Neural cell (in vitro differentiated cells): ENCODE results near the gene NSUN6. TPM values are rescaled to one million over a fixed set of nuclear protein-coding genes. Genes with fewer than 3 reads are reported as not detected.

Source experiments
- H2AFZ ChIP-seq: fragments of 200-600, 300-800 bp; sonication (generic), shearing (Covaris generic); 2 replicates; pipeline ENCODE4 v1.6.0; 2014; ENCODE audit warnings: low read depth, mild to moderate bottlenecking, antibody characterized with exemption, low read length, moderate library complexity
- H3F3A ChIP-seq: fragments of 200-600 bp; shearing (Covaris generic); 2 replicates; pipeline ENCODE4 v1.6.1; 2016; ENCODE audit warnings: mild to moderate bottlenecking, moderate library complexity, mixed read lengths, antibody characterized with exemption, low read length; ENCODE audit not compliant: insufficient read depth, poor library complexity, severe bottlenecking
- H3K27ac ChIP-seq: fragments of 200-600, 300-800 bp; sonication (generic), shearing (Covaris generic); 2 replicates; pipeline ENCODE4 v1.5.1; 2014; ENCODE audit warnings: mild to moderate bottlenecking, low read length, moderate library complexity
- H3K27me3 ChIP-seq: fragments of 300-800, 200-600 bp; sonication (generic), shearing (Covaris generic); 2 replicates; pipeline ENCODE4 v1.6.0; 2014; ENCODE audit warnings: mild to moderate bottlenecking, low read depth, low read length, moderate library complexity; ENCODE audit not compliant: insufficient read depth
- H3K36me3 ChIP-seq: fragments of 300-800, 200-600 bp; sonication (generic), shearing (Covaris generic); 2 replicates; pipeline ENCODE4 v1.5.1; 2014; ENCODE audit warnings: mild to moderate bottlenecking, antibody characterized with exemption, low read length, moderate library complexity; ENCODE audit not compliant: insufficient read depth
- H3K4me2 ChIP-seq: fragments of 300-800, 200-600 bp; sonication (generic), shearing (Covaris generic); 2 replicates; pipeline ENCODE4 v1.6.0; 2014; ENCODE audit warnings: mild to moderate bottlenecking, low read length
- H3K4me3 ChIP-seq: fragments of 300-800, 200-600 bp; sonication (generic), shearing (Covaris generic); 2 replicates; pipeline ENCODE4 v1.5.1; 2014; ENCODE audit warnings: mild to moderate bottlenecking, low read length, moderate library complexity
- H3K79me2 ChIP-seq: fragments of 200-600 bp; shearing (Covaris generic); replicated peaks from 2 replicates; pipeline ENCODE4 v1.6.0; 2014; ENCODE audit warnings: mild to moderate bottlenecking, low read length, moderate library complexity; ENCODE audit not compliant: insufficient read depth
- H3K9ac ChIP-seq: fragments of 300-800, 200-600 bp; sonication (generic), shearing (Covaris generic); 2 replicates; pipeline ENCODE4 v1.6.1; 2016; ENCODE audit warnings: mild to moderate bottlenecking, low read length, mixed read lengths
- H3K9me2 ChIP-seq: fragments of 200-600 bp; shearing (Covaris generic); 2 replicates; pipeline ENCODE4 v1.6.1; 2016; ENCODE audit warnings: mild to moderate bottlenecking, low read length, mixed read lengths; ENCODE audit not compliant: insufficient read depth
- H3K9me3 ChIP-seq: fragments of 200-600, 300-800 bp; sonication (generic), shearing (Covaris generic); 2 replicates; pipeline ENCODE4 v1.6.1; 2016; ENCODE audit warnings: mild to moderate bottlenecking, mixed run types, low read length, moderate library complexity, mixed read lengths
- H4K20me1 ChIP-seq: fragments of 200-600 bp; shearing (Covaris generic); 2 replicates; pipeline ENCODE4 v1.6.1; 2016; ENCODE audit warnings: mild to moderate bottlenecking, mixed run types; ENCODE audit not compliant: insufficient read depth
- EP300 ChIP-seq: fragments of 450-650 bp; conservative IDR thresholded peaks from 2 replicates; pipeline ENCODE4 v1.6.1; 2014; ENCODE audit warnings: antibody characterized with exemption, mild to moderate bottlenecking, moderate library complexity; ENCODE audit not compliant: poor library complexity, severe bottlenecking
- EZH2 ChIP-seq: fragments of 200-600, 300-800 bp; shearing (Covaris generic), sonication (generic); IDR thresholded peaks from 2 replicates; pipeline ENCODE4 v1.6.1; 2014; ENCODE audit warnings: antibody characterized with exemption, low read length, borderline replicate concordance, mild to moderate bottlenecking; ENCODE audit not compliant: insufficient read depth, poor library complexity, severe bottlenecking
- MXI1 ChIP-seq: fragments of 450-650 bp; conservative IDR thresholded peaks from 2 replicates; pipeline ENCODE4 v1.6.1; 2014; ENCODE audit warnings: antibody characterized with exemption, mild to moderate bottlenecking; ENCODE audit not compliant: poor library complexity, severe bottlenecking
- POLR2AphosphoS5 ChIP-seq: IDR thresholded peaks from 2 replicates; pipeline ENCODE4 v1.6.1; 2012
- RAD21 ChIP-seq: fragments of 450-650 bp; conservative IDR thresholded peaks from 2 replicates; pipeline ENCODE4 v1.6.1; 2014; ENCODE audit warnings: antibody characterized with exemption, mild to moderate bottlenecking, moderate library complexity
- SMC3 ChIP-seq: fragments of 450-650 bp; conservative IDR thresholded peaks from 2 replicates; pipeline ENCODE4 v1.6.1; 2014; ENCODE audit warnings: antibody characterized with exemption, mild to moderate bottlenecking, moderate library complexity; ENCODE audit not compliant: poor library complexity
- TAF1 ChIP-seq: IDR thresholded peaks from 2 replicates; pipeline ENCODE4 v1.6.1; 2012; ENCODE audit warnings: low read depth
- polyA plus RNA-seq: library from polyadenylated mRNA; depleted of rRNA; stranded (reverse); fragments of >200 nt; gene quantifications from 2 replicates; pipeline ENCODE4 v1.2.3, GENCODE V29; 2014
- TF ChIP-seq, protein P1 (sequence below): IDR thresholded peaks from 2 replicates; pipeline ENCODE4 v1.6.1; 2012; ENCODE audit warnings: borderline replicate concordance
- TF ChIP-seq, protein P2 (sequence below): fragments of 450-650 bp; IDR thresholded peaks from 2 replicates; pipeline ENCODE4 v1.5.1; 2014; ENCODE audit warnings: antibody characterized with exemption, mild to moderate bottlenecking, moderate library complexity; ENCODE audit not compliant: poor library complexity, severe bottlenecking

The NSUN6 gene
- polyA plus RNA-seq, 1 donor from 2014 or later: 74.6 TPM

DNA sequence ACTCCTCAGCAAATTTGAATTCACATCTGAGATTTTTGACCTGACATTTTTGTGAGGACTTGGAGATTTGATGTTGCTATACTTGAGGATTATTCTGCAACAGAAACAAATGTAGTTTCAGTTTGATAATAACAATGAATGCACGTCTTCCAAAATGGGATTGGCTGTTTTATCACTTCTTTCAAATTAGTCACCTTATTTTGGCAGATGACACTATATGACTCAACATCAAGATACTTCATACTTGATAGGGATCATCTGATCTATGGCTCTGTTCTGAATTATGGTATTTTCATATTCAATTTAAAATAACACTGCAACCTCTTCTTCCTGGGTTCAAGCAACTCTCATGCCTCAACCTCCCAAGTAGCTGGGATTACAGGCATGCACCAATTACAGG is 32.0 kb upstream of the NSUN6 start:
- H3K9me3 ChIP-seq: no peaks in the 10 kb centered on the region
- H3K4me2 ChIP-seq: no peak overlapping the region
- no peak overlapping the region for H3K4me3 ChIP-seq
- H3K27me3 ChIP-seq: no peaks in the 10 kb centered on the region
- no peak overlapping the region for H2AFZ ChIP-seq
- no peak overlapping the region for H3K9ac ChIP-seq
- no peaks in the 10 kb centered on the region for H3F3A ChIP-seq
- TF ChIP-seq EZH2: no peak
- TF ChIP-seq, protein P1, sequence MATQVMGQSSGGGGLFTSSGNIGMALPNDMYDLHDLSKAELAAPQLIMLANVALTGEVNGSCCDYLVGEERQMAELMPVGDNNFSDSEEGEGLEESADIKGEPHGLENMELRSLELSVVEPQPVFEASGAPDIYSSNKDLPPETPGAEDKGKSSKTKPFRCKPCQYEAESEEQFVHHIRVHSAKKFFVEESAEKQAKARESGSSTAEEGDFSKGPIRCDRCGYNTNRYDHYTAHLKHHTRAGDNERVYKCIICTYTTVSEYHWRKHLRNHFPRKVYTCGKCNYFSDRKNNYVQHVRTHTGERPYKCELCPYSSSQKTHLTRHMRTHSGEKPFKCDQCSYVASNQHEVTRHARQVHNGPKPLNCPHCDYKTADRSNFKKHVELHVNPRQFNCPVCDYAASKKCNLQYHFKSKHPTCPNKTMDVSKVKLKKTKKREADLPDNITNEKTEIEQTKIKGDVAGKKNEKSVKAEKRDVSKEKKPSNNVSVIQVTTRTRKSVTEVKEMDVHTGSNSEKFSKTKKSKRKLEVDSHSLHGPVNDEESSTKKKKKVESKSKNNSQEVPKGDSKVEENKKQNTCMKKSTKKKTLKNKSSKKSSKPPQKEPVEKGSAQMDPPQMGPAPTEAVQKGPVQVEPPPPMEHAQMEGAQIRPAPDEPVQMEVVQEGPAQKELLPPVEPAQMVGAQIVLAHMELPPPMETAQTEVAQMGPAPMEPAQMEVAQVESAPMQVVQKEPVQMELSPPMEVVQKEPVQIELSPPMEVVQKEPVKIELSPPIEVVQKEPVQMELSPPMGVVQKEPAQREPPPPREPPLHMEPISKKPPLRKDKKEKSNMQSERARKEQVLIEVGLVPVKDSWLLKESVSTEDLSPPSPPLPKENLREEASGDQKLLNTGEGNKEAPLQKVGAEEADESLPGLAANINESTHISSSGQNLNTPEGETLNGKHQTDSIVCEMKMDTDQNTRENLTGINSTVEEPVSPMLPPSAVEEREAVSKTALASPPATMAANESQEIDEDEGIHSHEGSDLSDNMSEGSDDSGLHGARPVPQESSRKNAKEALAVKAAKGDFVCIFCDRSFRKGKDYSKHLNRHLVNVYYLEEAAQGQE: no peak
- TF ChIP-seq, protein P2, sequence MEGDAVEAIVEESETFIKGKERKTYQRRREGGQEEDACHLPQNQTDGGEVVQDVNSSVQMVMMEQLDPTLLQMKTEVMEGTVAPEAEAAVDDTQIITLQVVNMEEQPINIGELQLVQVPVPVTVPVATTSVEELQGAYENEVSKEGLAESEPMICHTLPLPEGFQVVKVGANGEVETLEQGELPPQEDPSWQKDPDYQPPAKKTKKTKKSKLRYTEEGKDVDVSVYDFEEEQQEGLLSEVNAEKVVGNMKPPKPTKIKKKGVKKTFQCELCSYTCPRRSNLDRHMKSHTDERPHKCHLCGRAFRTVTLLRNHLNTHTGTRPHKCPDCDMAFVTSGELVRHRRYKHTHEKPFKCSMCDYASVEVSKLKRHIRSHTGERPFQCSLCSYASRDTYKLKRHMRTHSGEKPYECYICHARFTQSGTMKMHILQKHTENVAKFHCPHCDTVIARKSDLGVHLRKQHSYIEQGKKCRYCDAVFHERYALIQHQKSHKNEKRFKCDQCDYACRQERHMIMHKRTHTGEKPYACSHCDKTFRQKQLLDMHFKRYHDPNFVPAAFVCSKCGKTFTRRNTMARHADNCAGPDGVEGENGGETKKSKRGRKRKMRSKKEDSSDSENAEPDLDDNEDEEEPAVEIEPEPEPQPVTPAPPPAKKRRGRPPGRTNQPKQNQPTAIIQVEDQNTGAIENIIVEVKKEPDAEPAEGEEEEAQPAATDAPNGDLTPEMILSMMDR: no peak
- TF ChIP-seq EP300: no peak
- no peak for TF ChIP-seq POLR2AphosphoS5
- no peak for TF ChIP-seq SMC3
- TF ChIP-seq RAD21: no peak
- no peak for TF ChIP-seq MXI1
- no peak for TF ChIP-seq TAF1
- H3K36me3 ChIP-seq: no peaks in the 10 kb centered on the region
- no peaks in the 10 kb centered on the region for H3K79me2 ChIP-seq
- no peaks in the 10 kb centered on the region for H4K20me1 ChIP-seq
- no peaks in the 10 kb centered on the region for H3K9me2 ChIP-seq
- no peak overlapping the region for H3K27ac ChIP-seq

DNA sequence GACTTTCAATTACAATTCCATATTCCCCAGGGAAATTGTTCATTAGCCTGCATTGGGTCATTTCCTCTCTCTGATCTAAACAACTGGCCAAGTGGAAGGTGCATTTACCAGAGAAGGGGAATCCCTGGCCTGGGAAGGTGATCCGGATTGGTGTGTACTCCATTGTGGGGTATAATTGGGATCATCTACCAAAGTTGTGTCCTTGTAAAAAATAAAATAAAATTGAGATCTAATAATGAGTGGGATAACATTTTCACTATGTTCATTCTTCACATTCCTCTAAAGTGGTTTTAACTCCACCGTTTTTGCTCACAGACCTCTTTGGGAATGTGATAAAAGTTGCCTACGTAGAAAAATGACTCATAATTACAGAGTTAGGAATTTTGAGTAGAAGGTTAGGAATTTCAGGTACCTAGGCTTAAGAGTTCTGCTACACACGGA is 30.6 kb upstream of the NSUN6 start:
- Histone ChIP-seq H3K27me3 (no peaks in the 10 kb centered on the region), H2AFZ (no peak overlapping the region), H3K4me3 (no peak overlapping the region), H3K36me3 (no peaks in the 10 kb centered on the region), H3K79me2 (no peaks in the 10 kb centered on the region), H3F3A (no peaks in the 10 kb centered on the region), H4K20me1 (no peaks in the 10 kb centered on the region), H3K9me3 (no peaks in the 10 kb centered on the region), H3K9ac (no peak overlapping the region), H3K27ac (no peak overlapping the region), H3K4me2 (no peak overlapping the region), H3K9me2 (no peaks in the 10 kb centered on the region)
- TF ChIP-seq, protein P1: no peak
- no peak for TF ChIP-seq SMC3
